ENCODE measurements around the gene ZSCAN21. TPM values are rescaled to one million over a fixed set of nuclear protein-coding genes. Genes with fewer than 3 reads are reported as not detected.

The ZSCAN21 gene
- total RNA-seq, 1 donor from 2014 or later, result 18.9 TPM

DNA sequence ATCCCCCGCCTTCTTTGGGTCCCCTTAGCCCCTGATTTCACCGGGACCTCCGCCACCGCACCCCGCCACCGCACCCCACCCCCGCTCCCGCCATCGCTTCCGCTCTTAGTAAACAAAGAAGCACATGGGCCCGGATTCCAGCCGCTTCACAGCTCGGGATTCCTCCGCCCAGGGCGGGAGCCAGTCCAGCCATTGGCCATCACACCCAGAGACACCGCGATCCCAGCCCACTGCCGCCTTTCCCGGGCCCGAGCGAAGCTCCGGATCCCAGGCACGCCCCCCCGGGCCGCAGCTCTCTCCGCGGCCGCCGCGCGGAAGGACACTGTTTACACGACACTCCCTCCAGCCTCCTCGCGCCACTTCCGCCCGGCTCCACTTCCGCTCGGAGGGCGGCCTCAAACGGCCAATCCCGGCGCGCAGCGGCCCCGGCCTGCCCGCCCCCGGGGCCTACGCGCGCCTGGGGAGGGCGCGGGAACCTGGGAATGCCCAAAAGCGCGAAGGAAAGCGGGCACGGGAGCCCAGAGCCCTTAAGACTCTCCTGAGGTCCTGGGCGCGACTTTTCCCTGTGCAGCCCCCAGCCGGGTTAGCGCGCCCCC lies 50.9 kb downstream of the ZSCAN21 start:
- peak; percentile 98 for DNase-seq

DNA sequence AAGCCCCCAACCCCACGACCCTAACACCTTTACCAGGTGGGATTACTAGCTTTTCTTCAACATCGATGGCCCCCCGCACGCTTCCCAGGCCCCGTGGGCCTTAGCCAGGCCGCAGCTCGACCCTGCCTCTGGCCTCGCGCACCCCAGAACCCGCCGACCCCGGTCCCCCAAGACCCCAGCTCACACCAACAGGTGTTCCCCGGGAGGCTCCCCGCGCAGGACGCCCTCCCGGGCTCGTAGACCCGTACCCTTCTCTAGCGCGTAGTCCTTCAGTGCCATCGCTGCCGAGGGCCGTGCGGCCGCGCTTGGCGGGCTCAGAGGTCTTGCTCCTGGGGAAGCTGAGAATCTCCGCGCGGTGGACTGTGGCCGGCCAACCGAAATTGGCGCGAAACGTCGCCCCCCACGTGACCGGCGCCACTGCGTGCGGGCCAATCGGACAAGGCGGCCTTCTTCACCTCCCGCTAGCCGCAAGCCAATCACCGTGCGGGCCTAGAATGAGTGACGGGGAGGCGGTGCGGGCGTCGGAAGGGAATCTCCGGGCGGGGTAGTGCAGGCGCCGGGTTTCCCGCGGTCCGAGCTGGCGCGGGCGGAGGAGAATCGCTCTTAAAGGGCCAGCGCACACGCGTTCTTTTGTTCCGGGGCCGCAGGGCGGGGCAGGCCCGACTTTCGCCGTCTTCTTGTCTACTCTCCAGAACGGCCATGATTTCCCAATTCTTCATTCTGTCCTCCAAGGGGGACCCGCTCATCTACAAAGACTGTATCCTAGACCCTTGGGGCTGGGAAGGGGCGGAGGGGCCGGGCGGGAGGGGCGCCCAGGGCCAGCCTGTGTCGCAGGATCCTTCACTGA lies 51.7 kb downstream of the ZSCAN21 start, which contains the start of the genes AP4M1 and MCM7:
Gene AP4M1 (plus strand): TSS at position 628 of the 847 bp plus-strand sequence. CDS start 72 bp downstream, at position 700.
Gene MCM7 (minus strand): TSS at position 382 of the 847 bp plus-strand sequence. CDS start 103 bp downstream, at position 279.
- DNase-seq, result peak; percentile 99

DNA sequence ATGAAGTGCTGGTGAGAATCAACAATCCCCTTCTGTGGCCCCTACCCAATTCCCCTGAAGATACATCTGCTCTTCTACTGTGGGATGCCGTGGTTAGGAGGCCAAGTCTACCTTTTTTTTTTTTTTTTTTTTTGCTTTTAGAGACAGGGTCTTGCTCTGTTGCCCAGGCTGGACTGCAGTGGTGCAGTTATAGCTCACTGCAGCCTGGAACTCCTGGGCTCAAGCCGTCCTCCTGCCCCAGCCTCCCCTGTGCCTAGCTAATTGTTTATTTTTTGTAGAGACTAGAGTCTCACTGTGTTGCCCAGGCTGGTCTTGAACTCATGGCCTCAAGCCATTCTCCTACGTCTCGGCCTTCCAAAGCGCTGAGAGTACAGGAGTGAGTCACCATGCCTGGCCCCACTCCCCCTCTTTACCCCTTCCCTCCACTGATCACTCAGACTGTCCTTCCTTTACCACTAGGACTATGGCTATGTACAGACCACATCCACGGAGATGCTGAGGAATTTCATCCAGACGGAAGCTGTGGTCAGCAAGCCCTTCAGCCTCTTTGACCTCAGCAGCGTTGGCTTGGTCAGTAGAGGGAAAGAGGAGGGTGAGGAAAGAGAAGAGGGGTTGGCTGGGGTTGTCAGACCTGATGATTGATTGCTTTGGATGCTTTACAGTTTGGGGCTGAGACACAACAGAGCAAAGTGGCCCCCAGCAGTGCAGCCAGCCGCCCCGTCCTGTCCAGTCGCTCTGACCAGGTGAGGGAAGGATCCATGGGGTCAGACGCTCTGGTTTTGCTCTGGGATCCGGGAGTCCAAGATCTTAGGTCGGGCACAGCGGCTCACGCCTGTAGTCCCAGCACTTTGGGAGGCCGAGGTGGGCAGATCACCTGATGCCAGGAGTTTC lies 53.6 kb downstream of the ZSCAN21 start:
- DNase-seq, result no peak

DNA sequence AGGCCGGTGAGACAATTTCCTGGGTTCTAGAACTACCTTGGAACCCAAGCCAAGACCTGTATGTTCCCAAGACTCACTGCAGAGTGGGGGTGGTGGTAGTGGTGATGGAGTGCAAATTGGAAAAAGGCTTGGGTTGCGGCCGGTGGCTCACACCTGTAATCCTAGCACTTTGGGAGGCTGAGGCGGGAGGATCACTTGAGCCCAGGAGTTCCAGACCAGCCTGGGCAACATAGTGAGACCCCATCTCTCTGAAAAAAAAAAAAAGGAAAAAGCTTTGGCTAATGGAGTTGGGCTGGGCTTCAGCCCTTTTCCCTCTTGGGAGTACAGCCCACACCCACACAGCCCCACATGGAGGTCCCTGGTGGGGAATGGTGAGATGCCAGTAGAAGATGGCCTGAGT lies 56.0 kb downstream of the ZSCAN21 start:
- DNase-seq, result no peak

DNA sequence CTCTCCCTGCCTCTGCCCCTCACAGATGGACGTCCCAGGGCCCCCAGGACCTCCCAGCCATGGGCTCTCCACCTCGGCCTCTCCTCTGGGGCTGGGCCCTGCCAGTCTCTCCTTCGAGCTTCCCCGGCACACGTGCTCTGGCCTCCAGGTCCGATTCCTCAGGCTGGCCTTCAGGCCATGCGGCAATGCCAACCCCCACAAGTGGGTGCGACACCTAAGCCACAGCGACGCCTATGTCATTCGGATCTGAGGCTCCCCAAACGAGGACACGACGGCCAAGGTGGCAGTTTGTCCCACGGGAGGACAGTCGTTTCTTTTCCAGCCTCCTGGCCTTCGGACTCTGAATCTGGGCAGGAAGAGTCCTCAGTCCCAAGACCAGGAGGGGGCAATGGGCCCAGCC lies 57.1 kb downstream of the ZSCAN21 start:
- no peak for DNase-seq

DNA sequence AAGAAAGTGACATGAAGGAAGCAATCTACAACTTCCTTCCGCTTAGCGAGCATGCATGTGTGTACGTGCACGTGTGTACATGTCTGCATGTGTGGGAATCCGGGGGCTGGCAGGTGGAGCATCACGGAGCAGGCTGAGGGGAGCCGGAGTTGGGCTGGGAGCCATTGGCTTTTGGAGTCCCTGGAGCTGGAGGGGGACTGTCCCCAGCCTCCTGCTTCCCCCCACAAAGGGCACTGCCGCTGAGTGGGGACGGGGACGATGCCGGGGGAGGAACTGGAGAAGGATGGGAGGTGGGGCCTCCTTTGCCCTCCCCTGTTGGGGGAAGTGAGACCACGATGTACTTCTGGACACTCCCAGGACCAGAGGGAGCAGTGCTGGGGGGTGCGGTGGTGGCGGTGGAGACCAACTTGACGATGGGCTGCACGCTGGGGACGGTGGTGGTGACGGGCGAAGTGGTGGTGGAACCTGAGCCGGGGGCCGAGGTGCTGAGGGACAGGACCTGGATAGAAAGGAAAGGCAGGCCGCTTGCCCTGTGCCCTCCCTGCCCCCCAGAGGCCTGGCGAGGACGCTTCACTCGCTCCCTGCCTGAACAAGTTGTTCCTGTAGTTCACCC lies 57.7 kb downstream of the ZSCAN21 start:
- DNase-seq, result no peak

DNA sequence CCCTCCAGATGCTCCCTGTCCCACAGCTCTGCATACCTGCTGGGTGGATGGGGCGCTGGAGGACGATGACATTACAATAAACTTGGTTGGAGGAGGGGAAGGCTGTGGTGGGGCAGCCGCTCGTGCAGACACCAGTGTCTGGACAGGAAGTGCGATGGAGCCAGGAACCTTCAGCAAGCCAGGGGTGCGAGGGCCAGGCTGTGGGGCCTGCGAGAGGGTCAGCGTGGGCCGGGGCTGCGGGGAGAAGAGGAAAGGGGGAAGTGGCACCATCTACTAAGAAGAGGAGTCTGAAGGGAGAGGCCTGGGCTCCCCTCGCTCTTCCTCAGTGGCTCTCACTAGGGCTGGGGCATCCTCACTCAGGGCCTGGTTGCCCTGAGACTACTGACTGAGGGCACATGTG lies 58.3 kb downstream of the ZSCAN21 start:
- DNase-seq, result no peak

DNA sequence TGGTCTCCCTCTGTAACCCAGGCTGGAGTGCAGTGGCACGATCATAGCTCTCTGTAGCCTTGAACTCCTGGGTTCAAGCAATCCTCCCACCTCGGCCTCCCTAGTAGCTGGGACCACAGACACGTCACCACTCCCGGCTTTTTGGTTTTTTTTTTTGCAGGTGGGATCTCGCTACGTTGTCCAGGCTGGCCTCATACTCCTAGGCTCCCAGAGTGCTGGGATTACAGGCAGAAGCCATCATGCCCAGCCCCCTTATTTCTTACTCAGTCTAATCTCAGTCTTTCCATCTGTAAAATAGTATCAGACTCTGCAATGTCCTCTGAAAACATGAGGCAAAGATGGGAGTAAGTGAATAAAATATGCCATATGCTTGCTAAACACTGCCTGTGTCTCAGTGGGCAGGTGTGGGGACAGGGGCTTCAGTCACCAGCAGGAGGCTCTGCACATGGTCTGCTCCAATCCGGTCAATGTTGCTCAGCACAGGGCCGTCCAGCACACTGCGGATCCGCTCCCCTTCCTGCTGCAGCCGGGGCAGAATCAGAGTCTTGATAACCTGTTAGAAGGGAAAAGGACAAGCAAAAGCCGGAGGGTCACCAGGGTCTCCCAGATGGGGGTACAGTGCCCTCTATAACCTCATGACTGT lies 60.1 kb downstream of the ZSCAN21 start:
- DNase-seq, result no peak

DNA sequence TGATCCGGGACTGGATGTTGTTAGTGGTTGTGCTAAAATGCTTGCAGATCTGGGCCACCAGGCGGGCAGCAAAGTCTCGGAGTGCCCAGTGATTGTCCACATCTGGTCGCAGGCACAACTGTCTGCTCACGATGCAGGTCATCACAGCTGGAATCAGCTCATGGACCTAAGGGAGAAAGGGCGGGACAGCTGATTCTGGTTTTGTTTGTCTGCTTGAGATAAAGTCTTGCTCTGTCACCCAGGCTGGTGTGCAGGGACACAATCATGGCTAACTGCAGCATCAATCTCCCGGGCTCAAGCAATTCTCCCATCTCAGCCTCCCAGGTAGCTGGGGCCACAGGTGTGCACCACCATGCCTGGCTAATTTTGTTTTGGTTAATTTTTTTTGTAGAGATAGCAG lies 61.6 kb downstream of the ZSCAN21 start:
- DNase-seq, result no peak

DNA sequence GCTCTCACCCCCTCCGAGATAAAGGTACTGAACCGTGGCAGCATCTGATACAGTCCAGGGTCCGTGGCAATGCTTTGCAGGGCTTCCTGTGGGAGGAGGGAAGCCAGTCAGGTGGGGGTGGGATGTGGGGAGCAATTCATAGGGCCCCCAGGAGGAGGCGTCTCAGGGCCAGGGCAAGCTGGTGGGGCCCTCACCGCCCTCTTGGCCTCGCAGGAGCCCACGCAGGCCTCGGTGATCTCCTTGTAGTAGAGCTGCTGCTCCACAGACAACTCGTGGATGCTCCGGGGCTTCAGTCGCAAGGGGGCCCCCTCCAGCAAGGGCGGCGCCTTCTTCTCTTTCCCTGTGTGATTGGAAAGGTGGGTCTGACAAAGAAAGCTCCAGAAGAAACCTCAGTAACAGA lies 62.3 kb downstream of the ZSCAN21 start:
- DNase-seq, result no peak

Small RNA genes within 50 kb of the gene (small RNA-seq; reads per million reads assigned to genes)
- gene MIR106B (ENCODE audit: low replicate concordance) (80.6 reads per million, percentile 96 among the genes with 10 or more reads in this experiment), gene MIR25 (ENCODE audit: low replicate concordance) (1,497 reads per million, percentile 99 among the genes with 10 or more reads in this experiment), gene MIR93 (ENCODE audit: low replicate concordance) (240 reads per million, percentile 98 among the genes with 10 or more reads in this experiment)

Other genes starting within 250 kb of the ZSCAN21 start
- not detected for gene CYP3A43, start 221.8 kb upstream of the ZSCAN21 start, total RNA-seq
- gene OR2AE1, start 172.7 kb upstream of the ZSCAN21 start, total RNA-seq, result not detected
- 22.8 TPM for gene TRIM4, start 130.2 kb upstream of the ZSCAN21 start, total RNA-seq
- gene GJC3, start 120.2 kb upstream of the ZSCAN21 start, total RNA-seq, result not detected
- gene AZGP1, start 73.7 kb upstream of the ZSCAN21 start, total RNA-seq, result 51.0 TPM
- 51.4 TPM for gene ZKSCAN1, start 34.2 kb upstream of the ZSCAN21 start, total RNA-seq
- 28.0 TPM for gene ZNF3, start 31.9 kb downstream of the ZSCAN21 start, total RNA-seq
- 50.4 TPM for gene COPS6, start 39.2 kb downstream of the ZSCAN21 start, total RNA-seq
- gene MCM7, start 51.6 kb downstream of the ZSCAN21 start, total RNA-seq, result 53.0 TPM
- 19.7 TPM for gene AP4M1, start 51.9 kb downstream of the ZSCAN21 start, total RNA-seq
- gene TAF6, start 69.6 kb downstream of the ZSCAN21 start, total RNA-seq, result 38.6 TPM
- gene CNPY4, start 69.9 kb downstream of the ZSCAN21 start, total RNA-seq, result 24.4 TPM
- 0.82 TPM for gene MBLAC1, start 77.2 kb downstream of the ZSCAN21 start, total RNA-seq
- 57.7 TPM for gene LAMTOR4, start 99.1 kb downstream of the ZSCAN21 start, total RNA-seq
- 4.5 TPM for gene TRAPPC14, start 108.9 kb downstream of the ZSCAN21 start, total RNA-seq
- 9.2 TPM for gene GAL3ST4, start 118.8 kb downstream of the ZSCAN21 start, total RNA-seq
- gene GPC2, start 127.6 kb downstream of the ZSCAN21 start, total RNA-seq, result 5.7 TPM
- gene STAG3, start 128.1 kb downstream of the ZSCAN21 start, total RNA-seq, result 0.72 TPM
- not detected for gene PVRIG, start 170.2 kb downstream of the ZSCAN21 start, total RNA-seq